22Rv1 (cell line): ENCODE measurements around the gene DIPK1B.

ENCODE experiments used
- CTCF ChIP-seq: fragments of 450-650 bp; IDR thresholded peaks from 2 replicates; pipeline ENCODE4 v1.5.1; 2017; ENCODE audit warnings: mild to moderate bottlenecking
- ZFX ChIP-seq: fragments of 450-650 bp; IDR thresholded peaks from 2 replicates; pipeline ENCODE4 v1.6.1; 2017; ENCODE audit warnings: antibody characterized with exemption, borderline replicate concordance

DNA sequence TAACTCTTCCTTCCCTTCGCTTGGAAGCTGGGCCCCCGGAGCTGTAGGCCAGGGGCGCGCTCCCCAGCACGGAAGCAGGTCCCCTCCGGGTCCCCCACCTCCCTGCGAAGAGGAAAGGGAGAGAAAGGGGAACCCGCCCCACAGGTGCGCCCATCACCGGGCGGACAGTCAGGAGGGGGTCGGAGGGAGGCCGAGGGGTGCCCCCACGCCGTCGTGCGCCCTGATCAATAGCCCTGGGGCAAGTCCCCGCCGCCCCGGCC is 25.9 kb upstream of the DIPK1B start:
- TF ChIP-seq CTCF = no peak
- TF ChIP-seq ZFX = no peak
